GM19468 (cell line): ENCODE results near the gene CAB39L.
"Not testable (repeated sequence)": the region's sequence is repeated elsewhere in the genome, so short reads cannot be mapped to it uniquely, and the experiment has no call there.

Experiments
- ATAC-seq: cut with Tn5 transposase; IDR thresholded peaks from one replicate; pipeline ENCODE4 v1.9.1; 2021; ENCODE audit warnings: mild to moderate bottlenecking, moderate library complexity, moderate number of reproducible peaks; ENCODE audit not compliant: unreplicated experiment; ENCODE audit errors: extremely low read depth

Gene CAB39L

GRCh38 chr13:49353908-49354307 lies 90.0 kb downstream of the CAB39L start:
- no peak for ATAC-seq

- ATAC-seq = no peak
These were observed 92.0 kb downstream of the CAB39L start for GRCh38 chr13:49351871-49352270.

GRCh38 chr13:49348751-49349150 lies 95.1 kb downstream of the CAB39L start:
- ATAC-seq = no peak

- ATAC-seq = no peak
These were observed 96.0 kb downstream of the CAB39L start for GRCh38 chr13:49347650-49348385.

- no peak for ATAC-seq
These were observed 97.4 kb downstream of the CAB39L start for GRCh38 chr13:49346460-49346859.

GRCh38 chr13:49343731-49344130 lies 100.1 kb downstream of the CAB39L start:
- no peak for ATAC-seq

GRCh38 chr13:49343255-49343654 lies 100.6 kb downstream of the CAB39L start:
- ATAC-seq = no peak

- no peak for ATAC-seq
These were observed 101.4 kb downstream of the CAB39L start for GRCh38 chr13:49342454-49342853.

- ATAC-seq = no peak
These were observed 101.9 kb downstream of the CAB39L start for GRCh38 chr13:49341941-49342340.

GRCh38 chr13:49341517-49341916 lies 102.3 kb downstream of the CAB39L start:
- ATAC-seq = no peak

GRCh38 chr13:49340161-49340560 lies 103.7 kb downstream of the CAB39L start:
- no peak for ATAC-seq

GRCh38 chr13:49336655-49337054 lies 107.2 kb downstream of the CAB39L start:
- ATAC-seq = no peak

- ATAC-seq = no peak
These were observed 113.4 kb downstream of the CAB39L start for GRCh38 chr13:49330546-49330864.

- ATAC-seq = no peak
These were observed 113.9 kb downstream of the CAB39L start for GRCh38 chr13:49329831-49330545.

- ATAC-seq = not testable (repeated sequence)
These were observed 116.7 kb downstream of the CAB39L start for GRCh38 chr13:49327145-49327544.

- ATAC-seq = no peak
These were observed 117.5 kb downstream of the CAB39L start for GRCh38 chr13:49326222-49326917.

GRCh38 chr13:49323344-49323743 lies 120.5 kb downstream of the CAB39L start:
- ATAC-seq = no peak

GRCh38 chr13:49322702-49323101 lies 121.2 kb downstream of the CAB39L start:
- ATAC-seq = no peak

- ATAC-seq = no peak
These were observed 122.9 kb downstream of the CAB39L start for GRCh38 chr13:49320975-49321374.

- no peak for ATAC-seq
These were observed 123.9 kb downstream of the CAB39L start for GRCh38 chr13:49319951-49320350.

- no peak for ATAC-seq
These were observed 124.3 kb downstream of the CAB39L start for GRCh38 chr13:49319551-49319950.
